Lower lobe of right lung (tissue), 2 donors: Measurements from ENCODE around the gene PRKD3. TPM values are rescaled to one million over a fixed set of nuclear protein-coding genes. Genes with fewer than 3 reads are reported as not detected.

Source experiments
- ATAC-seq, 2 donors: fragments of 200-7000 bp; cut with Tn5 transposase; one replicate each; pipeline ENCODE4 v1.9.1; 2020 to 2022; ENCODE audit warnings: mild to moderate bottlenecking in 2 of 2, moderate library complexity in 2 of 2
- DNase-seq: peaks from one replicate; pipeline ENCODE4 v3.0.0-alpha.2; 2020
- H3K27ac ChIP-seq: fragments of 200-600 bp; one replicate; pipeline ENCODE4 v1.8.0; 2022
- H3K27me3 ChIP-seq: fragments of 200-600 bp; one replicate; pipeline ENCODE4 v1.8.0; 2022; ENCODE audit warnings: low read depth
- H3K36me3 ChIP-seq: fragments of 200-600 bp; one replicate; pipeline ENCODE4 v1.8.0; 2022; ENCODE audit warnings: mild to moderate bottlenecking
- H3K4me1 ChIP-seq: fragments of 200-600 bp; one replicate; pipeline ENCODE4 v1.8.0; 2022
- H3K4me3 ChIP-seq: fragments of 200-600 bp; one replicate; pipeline ENCODE4 v1.8.0; 2022; ENCODE audit warnings: mild to moderate bottlenecking
- H3K9me3 ChIP-seq: fragments of 200-600 bp; one replicate; pipeline ENCODE4 v1.8.0; 2022
- intact Hi-C: fragments of 100-400 bp; cut with DNase I; formaldehyde crosslinking; loops from one replicate; pipeline ENCODE4 v1.11.0; 2022
- long read RNA-seq: library from polyadenylated mRNA; unstranded; transcript quantifications from one replicate; pipeline ENCODE4 v2.0.0, GENCODE V29; 2021
- total RNA-seq: library from RNA; stranded (reverse); fragmentation: NEBNext Ultra II Directional; extraction: Animal tissue kit (Norgen Biotek cat#: 25700); gene quantifications from one replicate; pipeline ENCODE4 v1.2.1, GENCODE V29; 2021
- TF ChIP-seq, protein P1 (sequence below): fragments of 200-600 bp; IDR thresholded peaks from one replicate; pipeline ENCODE4 v1.8.0; 2022; ENCODE audit warnings: antibody characterized with exemption, mild to moderate bottlenecking
- donor health status: DM: no; HTN: yes; CAD: no; lungs with severe emphysema.

The PRKD3 gene
- 39.3 TPM for total RNA-seq
- long read RNA-seq, full-length matches to known transcripts: 3 of 28 reads
- long read RNA-seq, partial matches to known transcripts: 5 of 28 reads
- long read RNA-seq, other reads (novel, unspliced or antisense): 20 of 28 reads

DNA sequence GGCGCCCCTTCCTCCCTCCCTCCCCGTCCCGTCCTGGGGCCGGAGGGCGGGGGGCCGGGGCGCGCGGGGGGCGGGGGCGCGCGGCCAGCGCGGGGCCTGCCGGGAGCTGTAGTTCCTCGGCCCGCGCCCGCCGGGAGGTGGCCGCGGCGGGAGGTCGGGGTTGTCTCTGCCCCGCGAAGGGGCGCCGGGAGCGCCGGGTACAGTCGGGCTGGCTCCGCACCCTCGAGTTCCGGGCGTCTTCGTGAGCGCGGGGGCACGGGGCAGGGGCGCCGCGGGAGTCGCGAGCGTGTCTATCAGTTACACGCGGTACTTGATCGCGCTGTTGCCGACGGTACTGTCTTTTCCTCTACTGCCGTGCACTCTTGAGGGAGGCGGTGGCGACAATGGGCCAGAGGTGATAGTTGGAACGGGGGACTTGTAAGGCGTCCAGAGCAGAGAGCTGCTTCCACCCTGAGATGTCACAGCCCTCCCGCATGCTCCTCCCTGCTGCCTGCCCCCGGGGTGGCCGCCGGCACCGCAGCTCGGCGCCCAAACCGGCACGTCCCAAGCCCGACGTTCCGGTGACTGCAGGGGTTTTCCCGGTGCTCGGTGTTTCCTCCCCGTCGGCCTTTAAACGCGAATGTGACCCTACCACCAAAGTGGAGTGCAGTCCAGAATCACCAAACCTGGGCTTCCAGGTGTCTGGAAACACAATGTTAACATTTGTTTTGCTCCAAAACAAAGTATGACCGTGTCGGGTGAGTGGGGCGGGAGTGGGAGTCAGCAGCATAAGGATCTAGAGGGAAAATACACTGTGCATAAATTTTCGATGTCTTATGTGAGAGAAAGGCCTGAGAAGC, at the start of gene PRKD3:
PRKD3 (minus strand) TSS at position 48 of the 839 bp plus-strand sequence. CDS start 8,309 bp downstream, outside the sequence.
- Histone ChIP-seq H3K27ac (peak within 1 kb of the TSS; percentile 89), H3K27me3 (no peaks in the 10 kb centered on the region), H3K36me3 (no peaks in the 10 kb centered on the region), H3K4me1 (peaks cover 46% of the 10 kb centered on the region), H3K9me3 (no peaks in the 10 kb centered on the region), H3K4me3 (peak within 1 kb of the TSS; percentile 84)
- intact Hi-C loops: no loop called here
- DNase-seq (no peak), ATAC-seq (peak; percentile 94 to 96)
- TF ChIP-seq, protein P1, sequence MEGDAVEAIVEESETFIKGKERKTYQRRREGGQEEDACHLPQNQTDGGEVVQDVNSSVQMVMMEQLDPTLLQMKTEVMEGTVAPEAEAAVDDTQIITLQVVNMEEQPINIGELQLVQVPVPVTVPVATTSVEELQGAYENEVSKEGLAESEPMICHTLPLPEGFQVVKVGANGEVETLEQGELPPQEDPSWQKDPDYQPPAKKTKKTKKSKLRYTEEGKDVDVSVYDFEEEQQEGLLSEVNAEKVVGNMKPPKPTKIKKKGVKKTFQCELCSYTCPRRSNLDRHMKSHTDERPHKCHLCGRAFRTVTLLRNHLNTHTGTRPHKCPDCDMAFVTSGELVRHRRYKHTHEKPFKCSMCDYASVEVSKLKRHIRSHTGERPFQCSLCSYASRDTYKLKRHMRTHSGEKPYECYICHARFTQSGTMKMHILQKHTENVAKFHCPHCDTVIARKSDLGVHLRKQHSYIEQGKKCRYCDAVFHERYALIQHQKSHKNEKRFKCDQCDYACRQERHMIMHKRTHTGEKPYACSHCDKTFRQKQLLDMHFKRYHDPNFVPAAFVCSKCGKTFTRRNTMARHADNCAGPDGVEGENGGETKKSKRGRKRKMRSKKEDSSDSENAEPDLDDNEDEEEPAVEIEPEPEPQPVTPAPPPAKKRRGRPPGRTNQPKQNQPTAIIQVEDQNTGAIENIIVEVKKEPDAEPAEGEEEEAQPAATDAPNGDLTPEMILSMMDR: no peak

DNA sequence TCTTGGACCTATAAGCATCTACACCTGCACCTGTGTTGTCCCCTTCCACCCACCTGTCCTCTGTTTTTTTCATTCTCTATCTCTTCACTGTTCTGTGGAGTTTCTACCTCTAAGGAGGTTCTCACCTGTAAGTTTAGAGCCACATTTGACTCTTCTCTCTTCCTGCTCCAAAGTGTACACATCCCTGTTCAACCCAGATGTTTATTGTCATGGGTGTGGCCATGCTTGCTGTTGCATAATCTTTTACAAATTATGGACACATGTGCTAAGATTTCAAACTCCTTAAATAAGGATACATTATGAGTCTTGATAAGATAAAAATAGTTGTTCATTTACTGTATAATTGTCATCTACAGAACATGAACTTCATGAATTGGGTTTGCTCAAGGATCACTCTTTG, 47.4 kb upstream of the PRKD3 start:
- ATAC-seq: no peak
- no peak for DNase-seq
- Histone ChIP-seq H3K27me3 (no peaks in the 10 kb centered on the region), H3K36me3 (no peaks in the 10 kb centered on the region), H3K27ac (no peak overlapping the region), H3K9me3 (no peaks in the 10 kb centered on the region), H3K4me1 (no peaks in the 10 kb centered on the region), H3K4me3 (no peak overlapping the region)
- TF ChIP-seq, protein P1: no peak
- intact Hi-C loops: no loop called here

DNA sequence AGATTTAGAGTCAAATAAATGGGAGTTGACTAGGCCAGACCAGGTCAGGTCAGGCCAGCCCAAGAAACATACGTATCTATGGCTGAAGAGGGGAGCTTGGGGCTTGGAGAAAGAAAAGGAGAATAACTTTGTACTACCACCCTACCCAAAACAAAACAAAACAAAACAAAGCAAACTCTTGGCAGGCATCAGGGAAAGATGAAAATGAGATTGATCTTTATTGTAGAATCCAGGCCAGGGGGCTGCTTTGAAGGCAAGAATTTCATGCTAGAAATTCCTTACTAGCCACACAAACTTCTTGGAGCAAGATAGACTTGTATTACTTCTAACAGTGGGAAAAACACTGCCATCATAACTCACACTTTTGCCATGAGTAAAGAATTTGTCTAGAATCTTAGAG, 46.0 kb upstream of the PRKD3 start:
- no peak for DNase-seq
- intact Hi-C loops: no loop called here
- no peak for ATAC-seq
- Histone ChIP-seq H3K36me3 (no peaks in the 10 kb centered on the region), H3K9me3 (no peaks in the 10 kb centered on the region), H3K27ac (no peak overlapping the region), H3K27me3 (no peaks in the 10 kb centered on the region), H3K4me3 (no peak overlapping the region), H3K4me1 (no peaks in the 10 kb centered on the region)
- TF ChIP-seq, protein P1: no peak

DNA sequence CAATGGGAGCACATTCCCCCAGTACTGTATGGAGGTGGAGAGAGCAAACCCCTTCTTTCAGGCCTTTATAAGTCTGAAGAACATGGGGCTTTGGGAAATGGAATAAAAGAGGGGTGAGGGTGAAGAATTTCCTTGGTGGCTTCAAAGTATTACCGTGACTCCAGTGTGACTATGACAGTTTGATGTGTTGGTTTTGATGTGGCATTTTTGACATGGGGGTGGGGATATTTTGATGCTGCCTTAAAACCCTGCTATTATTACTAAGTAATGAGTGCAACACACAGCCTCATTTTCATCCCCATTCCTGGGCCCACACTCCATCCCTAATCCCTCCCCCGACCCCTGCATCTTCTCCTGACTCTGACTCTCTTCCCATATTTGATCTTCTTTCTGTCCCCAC, 43.4 kb upstream of the PRKD3 start:
- Histone ChIP-seq H3K9me3 (no peaks in the 10 kb centered on the region), H3K4me1 (no peaks in the 10 kb centered on the region), H3K4me3 (no peak overlapping the region), H3K27ac (no peak overlapping the region), H3K27me3 (no peaks in the 10 kb centered on the region), H3K36me3 (no peaks in the 10 kb centered on the region)
- TF ChIP-seq, protein P1: no peak
- DNase-seq (no peak), ATAC-seq (no peak)
- intact Hi-C loops: no loop called here

DNA sequence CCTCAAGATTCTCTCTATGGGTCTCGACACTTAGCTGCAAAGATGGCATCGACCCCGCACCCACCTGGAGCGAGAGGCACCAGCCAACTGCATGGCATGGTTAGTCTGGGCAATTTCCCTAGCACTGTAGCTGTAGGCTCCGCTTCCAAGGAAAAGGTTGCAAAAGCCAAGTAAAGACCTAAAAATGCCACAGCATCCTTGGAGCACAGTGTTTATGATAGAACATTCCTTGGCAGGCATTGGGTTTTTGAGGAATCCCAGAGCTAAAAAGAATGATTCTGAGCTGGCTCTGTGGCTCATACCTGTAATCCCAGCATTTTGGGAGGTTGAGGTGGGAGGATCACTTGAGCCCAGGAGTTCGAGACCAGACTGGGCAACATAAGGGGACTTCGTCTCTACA, 42.7 kb upstream of the PRKD3 start:
- H3K27ac ChIP-seq: no peak overlapping the region
- intact Hi-C loops: no loop called here
- H3K27me3 ChIP-seq: no peaks in the 10 kb centered on the region
- ATAC-seq (no peak), DNase-seq (no peak)
- H3K4me1 ChIP-seq: no peaks in the 10 kb centered on the region
- no peaks in the 10 kb centered on the region for H3K9me3 ChIP-seq
- TF ChIP-seq, protein P1: no peak
- H3K36me3 ChIP-seq: no peaks in the 10 kb centered on the region
- no peak overlapping the region for H3K4me3 ChIP-seq
